WTC11 (cell line): Measurements from ENCODE around the gene PPOX. TPM values are rescaled to one million over a fixed set of nuclear protein-coding genes. Genes with fewer than 3 reads are reported as not detected.
A peak's percentile ranks its signal among the peaks of the same experiment; 100 is the strongest.

Experiments
- ATF6 ChIP-seq: sonication (generic); formaldehyde crosslinking; IDR thresholded peaks from 2 replicates; pipeline ENCODE4 v1.8.1; 2023; ENCODE audit warnings: mild to moderate bottlenecking, missing genetic modification reagents
- CBFB ChIP-seq: sonication (generic); formaldehyde crosslinking; IDR thresholded peaks from 2 replicates; pipeline ENCODE4 v1.8.1; 2022; ENCODE audit warnings: mild to moderate bottlenecking, low read depth, missing genetic modification reagents
- CREM ChIP-seq: sonication (generic); formaldehyde crosslinking; IDR thresholded peaks from 2 replicates; pipeline ENCODE4 v1.8.1; 2022; ENCODE audit warnings: mild to moderate bottlenecking, missing genetic modification reagents, moderate library complexity
- ERG ChIP-seq: fragments of 250-450 bp; sonication (Bioruptor Pico); IDR thresholded peaks from 2 replicates; pipeline ENCODE4 v1.8.0; 2021; ENCODE audit warnings: mild to moderate bottlenecking
- FOXK1 ChIP-seq: sonication (generic); formaldehyde crosslinking; IDR thresholded peaks from 2 replicates; pipeline ENCODE4 v1.8.0; 2022; ENCODE audit warnings: mild to moderate bottlenecking, moderate library complexity, missing genetic modification reagents
- JAZF1 ChIP-seq: fragments of 250-450 bp; sonication (Bioruptor Pico); IDR thresholded peaks from 2 replicates; pipeline ENCODE4 v1.9.0; 2021; ENCODE audit warnings: moderate library complexity, mild to moderate bottlenecking, inconsistent platforms
- JUN ChIP-seq: sonication (generic); formaldehyde crosslinking; IDR thresholded peaks from 2 replicates; pipeline ENCODE4 v1.8.0; 2023; ENCODE audit warnings: mild to moderate bottlenecking, missing genetic modification reagents
- MYBL2 ChIP-seq: sonication (generic); formaldehyde crosslinking; IDR thresholded peaks from 2 replicates; pipeline ENCODE4 v1.8.1; 2023; ENCODE audit warnings: mild to moderate bottlenecking, moderate library complexity, missing genetic modification reagents
- NFATC4 ChIP-seq: fragments of 250-450 bp; sonication (Bioruptor Pico); IDR thresholded peaks from 2 replicates; pipeline ENCODE4 v1.9.0; 2021; ENCODE audit warnings: mild to moderate bottlenecking
- NFE2L1 ChIP-seq: sonication (generic); formaldehyde crosslinking; IDR thresholded peaks from 2 replicates; pipeline ENCODE4 v1.8.1; 2023; ENCODE audit warnings: missing genetic modification reagents
- NFYB ChIP-seq: sonication (generic); formaldehyde crosslinking; conservative IDR thresholded peaks from 2 replicates; pipeline ENCODE4 v1.8.0; 2022; ENCODE audit warnings: low read depth, missing genetic modification reagents
- OVOL2 ChIP-seq: fragments of 250-450 bp; sonication (Bioruptor Pico); IDR thresholded peaks from 2 replicates; pipeline ENCODE4 v1.9.0; 2021; ENCODE audit warnings: mild to moderate bottlenecking, borderline replicate concordance
- RELA ChIP-seq: sonication (generic); formaldehyde crosslinking; IDR thresholded peaks from 2 replicates; pipeline ENCODE4 v1.8.1; 2022; ENCODE audit warnings: missing genetic modification reagents, mild to moderate bottlenecking, borderline replicate concordance
- SOX15 ChIP-seq: fragments of 250-450 bp; sonication (Bioruptor Pico); IDR thresholded peaks from 2 replicates; pipeline ENCODE4 v1.9.0; 2021; ENCODE audit warnings: mild to moderate bottlenecking
- SP1 ChIP-seq: sonication (generic); formaldehyde crosslinking; conservative IDR thresholded peaks from 2 replicates; pipeline ENCODE4 v1.8.1; 2022; ENCODE audit warnings: missing genetic modification reagents
- TEAD1 ChIP-seq: sonication (generic); formaldehyde crosslinking; IDR thresholded peaks from 2 replicates; pipeline ENCODE4 v1.8.0; 2022; ENCODE audit warnings: mild to moderate bottlenecking, missing genetic modification reagents
- TEAD4 ChIP-seq: sonication (generic); formaldehyde crosslinking; IDR thresholded peaks from 2 replicates; pipeline ENCODE4 v1.8.0; 2022; ENCODE audit warnings: mild to moderate bottlenecking, missing genetic modification reagents
- ZBTB21 ChIP-seq: sonication (generic); formaldehyde crosslinking; IDR thresholded peaks from 2 replicates; pipeline ENCODE4 v1.8.1; 2023; ENCODE audit warnings: mild to moderate bottlenecking, missing genetic modification reagents, borderline replicate concordance
- ZBTB43 ChIP-seq: sonication (generic); formaldehyde crosslinking; IDR thresholded peaks from 2 replicates; pipeline ENCODE4 v1.8.1; 2023; ENCODE audit warnings: mild to moderate bottlenecking, missing genetic modification reagents
- ZNF232 ChIP-seq: sonication (generic); formaldehyde crosslinking; IDR thresholded peaks from 2 replicates; pipeline ENCODE4 v1.8.0; 2022; ENCODE audit warnings: mild to moderate bottlenecking, missing genetic modification reagents
- ZNF416 ChIP-seq: fragments of 250-450 bp; sonication (Bioruptor Pico); IDR thresholded peaks from 2 replicates; pipeline ENCODE4 v1.9.0; 2021; ENCODE audit warnings: mild to moderate bottlenecking, inconsistent platforms
- ZNF512 ChIP-seq: sonication (generic); formaldehyde crosslinking; IDR thresholded peaks from 2 replicates; pipeline ENCODE4 v1.8.1; 2022; ENCODE audit warnings: missing genetic modification reagents, borderline replicate concordance
- ZNF532 ChIP-seq: fragments of 250-450 bp; sonication (Bioruptor Pico); IDR thresholded peaks from 2 replicates; pipeline ENCODE4 v1.9.0; 2021; ENCODE audit warnings: mild to moderate bottlenecking, borderline replicate concordance
- ZNF671 ChIP-seq: fragments of 250-450 bp; sonication (Bioruptor Pico); IDR thresholded peaks from 2 replicates; pipeline ENCODE4 v1.8.0; 2021; ENCODE audit warnings: mild to moderate bottlenecking
- total RNA-seq: library from RNA; stranded (reverse); gene quantifications from 3 replicates; pipeline ENCODE4 v1.2.3, GENCODE V29; 2021
- TF ChIP-seq, protein P1 (sequence below): sonication (generic); formaldehyde crosslinking; IDR thresholded peaks from 2 replicates; pipeline ENCODE4 v1.8.1; 2022; ENCODE audit warnings: mild to moderate bottlenecking, moderate library complexity, missing genetic modification reagents
- TF ChIP-seq, protein P2 (sequence below): sonication (generic); formaldehyde crosslinking; IDR thresholded peaks from 2 replicates; pipeline ENCODE4 v1.8.1; 2022; ENCODE audit warnings: mild to moderate bottlenecking, missing genetic modification reagents, moderate library complexity, borderline replicate concordance
- TF ChIP-seq, protein P3 (sequence below): sonication (generic); formaldehyde crosslinking; IDR thresholded peaks from 2 replicates; pipeline ENCODE4 v1.8.0; 2022; ENCODE audit warnings: mild to moderate bottlenecking, missing genetic modification reagents

The PPOX gene
- total RNA-seq, 1 experiment from 2014 or later = 44.8 TPM

GRCh38 chr1:161153682-161154337 lies 12.4 kb upstream of the PPOX start, which contains the start of gene UFC1 (continued):
- TF ChIP-seq, protein P1, sequence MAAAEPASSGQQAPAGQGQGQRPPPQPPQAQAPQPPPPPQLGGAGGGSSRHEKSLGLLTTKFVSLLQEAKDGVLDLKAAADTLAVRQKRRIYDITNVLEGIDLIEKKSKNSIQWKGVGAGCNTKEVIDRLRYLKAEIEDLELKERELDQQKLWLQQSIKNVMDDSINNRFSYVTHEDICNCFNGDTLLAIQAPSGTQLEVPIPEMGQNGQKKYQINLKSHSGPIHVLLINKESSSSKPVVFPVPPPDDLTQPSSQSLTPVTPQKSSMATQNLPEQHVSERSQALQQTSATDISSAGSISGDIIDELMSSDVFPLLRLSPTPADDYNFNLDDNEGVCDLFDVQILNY (CRISPR knock-in tag) = no peak
- TF ChIP-seq OVOL2 (CRISPR knock-in tag) = no peak
- peak; percentile 80 for TF ChIP-seq FOXK1 (CRISPR knock-in tag)
- no peak for TF ChIP-seq RELA (CRISPR knock-in tag)
- no peak for TF ChIP-seq ZNF416 (CRISPR knock-in tag)
- 0 out of 2 replicates have a peak, but pooled peaks have one; percentile 59 for TF ChIP-seq CREM (CRISPR knock-in tag)
- TF ChIP-seq TEAD4 = no peak
- no peak for TF ChIP-seq ZBTB43 (CRISPR knock-in tag)
- no peak for TF ChIP-seq TEAD1
- no peak; the same call in none of the 2 replicates for TF ChIP-seq SP1 (CRISPR knock-in tag)
- TF ChIP-seq JUN (CRISPR knock-in tag) = no peak
- TF ChIP-seq ZBTB21 = no peak
- TF ChIP-seq ERG (CRISPR knock-in tag) = no peak
- TF ChIP-seq CBFB (CRISPR knock-in tag) = no peak
- no peak for TF ChIP-seq ZNF232 (CRISPR knock-in tag)
- TF ChIP-seq NFYB = no peak
- no peak for TF ChIP-seq SOX15 (CRISPR knock-in tag)
- no peak for TF ChIP-seq ZNF671
- TF ChIP-seq, protein P2, sequence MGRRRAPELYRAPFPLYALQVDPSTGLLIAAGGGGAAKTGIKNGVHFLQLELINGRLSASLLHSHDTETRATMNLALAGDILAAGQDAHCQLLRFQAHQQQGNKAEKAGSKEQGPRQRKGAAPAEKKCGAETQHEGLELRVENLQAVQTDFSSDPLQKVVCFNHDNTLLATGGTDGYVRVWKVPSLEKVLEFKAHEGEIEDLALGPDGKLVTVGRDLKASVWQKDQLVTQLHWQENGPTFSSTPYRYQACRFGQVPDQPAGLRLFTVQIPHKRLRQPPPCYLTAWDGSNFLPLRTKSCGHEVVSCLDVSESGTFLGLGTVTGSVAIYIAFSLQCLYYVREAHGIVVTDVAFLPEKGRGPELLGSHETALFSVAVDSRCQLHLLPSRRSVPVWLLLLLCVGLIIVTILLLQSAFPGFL (CRISPR knock-in tag) = no peak
- TF ChIP-seq ZNF512 = no peak
- TF ChIP-seq NFE2L1 (CRISPR knock-in tag) = no peak
- TF ChIP-seq JAZF1 (CRISPR knock-in tag) = no peak
- TF ChIP-seq, protein P3, sequence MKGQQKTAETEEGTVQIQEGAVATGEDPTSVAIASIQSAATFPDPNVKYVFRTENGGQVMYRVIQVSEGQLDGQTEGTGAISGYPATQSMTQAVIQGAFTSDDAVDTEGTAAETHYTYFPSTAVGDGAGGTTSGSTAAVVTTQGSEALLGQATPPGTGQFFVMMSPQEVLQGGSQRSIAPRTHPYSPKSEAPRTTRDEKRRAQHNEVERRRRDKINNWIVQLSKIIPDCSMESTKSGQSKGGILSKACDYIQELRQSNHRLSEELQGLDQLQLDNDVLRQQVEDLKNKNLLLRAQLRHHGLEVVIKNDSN (CRISPR knock-in tag) = no peak
- no peak for TF ChIP-seq MYBL2 (CRISPR knock-in tag)
- TF ChIP-seq NFATC4 (CRISPR knock-in tag) = no peak
- no peak for TF ChIP-seq ZNF532 (CRISPR knock-in tag)
- no peak for TF ChIP-seq ATF6 (CRISPR knock-in tag)
